HUES48 (cell line): ENCODE results near the gene TRPM5.

ENCODE experiments used
- H3K27ac ChIP-seq: one replicate; pipeline ENCODE4 v1.7.0; 2013; ENCODE audit warnings: low read depth, low read length, inconsistent platforms
- H3K27me3 ChIP-seq: 2 replicates; pipeline ENCODE4 v1.6.1; 2013; ENCODE audit warnings: mild to moderate bottlenecking, low read length; ENCODE audit not compliant: control insufficient read depth, insufficient read depth
- H3K36me3 ChIP-seq: 2 replicates; pipeline ENCODE4 v1.6.1; 2013; ENCODE audit warnings: low read length; ENCODE audit not compliant: control insufficient read depth, insufficient read depth
- H3K4me1 ChIP-seq: 2 replicates; pipeline ENCODE4 v1.6.1; 2013; ENCODE audit warnings: mild to moderate bottlenecking, low read length; ENCODE audit not compliant: control insufficient read depth, insufficient read depth
- H3K4me3 ChIP-seq: 2 replicates; pipeline ENCODE4 v1.5.1; 2013; ENCODE audit warnings: mild to moderate bottlenecking, low read depth, low read length
- H3K9ac ChIP-seq: 2 replicates; pipeline ENCODE4 v1.6.1; 2013; ENCODE audit warnings: mild to moderate bottlenecking, low read depth, low read length, moderate library complexity
- H3K9me3 ChIP-seq: 2 replicates; pipeline ENCODE4 v1.6.1; 2013; ENCODE audit warnings: low read length; ENCODE audit not compliant: control insufficient read depth, insufficient read depth

Gene TRPM5

GRCh38 chr11:2461956-2462542 lies 17.7 kb upstream of the TRPM5 start:
- H3K27ac ChIP-seq: no peak overlapping the region
- H3K9me3 ChIP-seq: no peaks in the 10 kb centered on the region
- no peak overlapping the region for H3K9ac ChIP-seq
- H3K27me3 ChIP-seq: peaks cover 24% of the 10 kb centered on the region
- H3K36me3 ChIP-seq: no peaks in the 10 kb centered on the region
- H3K4me1 ChIP-seq: no peaks in the 10 kb centered on the region
- H3K4me3 ChIP-seq: no peak overlapping the region

DNA sequence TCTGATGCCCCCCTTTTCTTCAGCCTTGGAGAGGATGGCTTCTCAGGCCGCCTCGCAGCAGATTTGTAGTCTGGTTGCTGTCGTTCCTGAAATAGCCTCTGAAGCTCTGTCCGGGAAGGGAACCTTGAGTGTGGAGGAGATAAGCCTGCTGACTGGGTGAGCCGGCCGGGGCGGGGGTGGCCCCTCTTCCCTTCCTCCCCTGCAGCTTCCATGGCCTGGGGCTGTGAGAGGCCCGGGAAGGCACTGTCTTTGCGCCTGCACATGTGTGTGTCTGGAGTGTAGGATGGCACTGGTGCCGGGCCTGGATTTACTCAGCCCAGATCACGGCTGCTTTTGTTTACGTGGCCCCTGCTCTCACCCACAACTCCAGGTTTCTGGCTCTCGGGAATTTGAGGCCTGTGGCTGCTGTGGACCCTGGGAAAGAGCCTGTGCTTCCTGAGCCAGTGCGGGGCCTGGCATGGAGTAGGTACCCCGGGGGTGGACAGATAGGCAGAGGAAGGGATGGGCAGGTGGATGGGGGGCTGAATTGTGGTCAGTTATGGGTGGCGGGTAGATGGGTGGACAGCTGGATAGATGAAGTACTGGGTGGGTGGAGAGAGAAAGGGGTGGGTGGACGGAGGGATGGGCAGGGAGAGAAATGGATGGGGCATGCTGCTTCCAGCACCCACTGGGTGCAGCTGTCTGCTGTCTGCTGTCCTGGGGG lies 17.1 kb upstream of the TRPM5 start:
- Histone ChIP-seq H3K27me3 (peaks cover 26% of the 10 kb centered on the region), H3K36me3 (no peaks in the 10 kb centered on the region), H3K9ac (no peak overlapping the region), H3K27ac (no peak overlapping the region), H3K4me3 (no peak overlapping the region), H3K9me3 (no peaks in the 10 kb centered on the region), H3K4me1 (no peaks in the 10 kb centered on the region)

- H3K36me3 ChIP-seq: no peaks in the 10 kb centered on the region
- H3K27ac ChIP-seq: no peak overlapping the region
- no peak overlapping the region for H3K4me3 ChIP-seq
- H3K9me3 ChIP-seq: no peaks in the 10 kb centered on the region
- H3K9ac ChIP-seq: no peak overlapping the region
- H3K27me3 ChIP-seq: peaks cover 26% of the 10 kb centered on the region
- no peaks in the 10 kb centered on the region for H3K4me1 ChIP-seq
Observed at GRCh38 chr11:2460540-2461252, 16.4 kb upstream of the TRPM5 start.

GRCh38 chr11:2459796-2460531 lies 15.7 kb upstream of the TRPM5 start:
- Histone ChIP-seq H3K4me3 (no peak overlapping the region), H3K27ac (no peak overlapping the region), H3K9me3 (no peaks in the 10 kb centered on the region), H3K4me1 (no peaks in the 10 kb centered on the region), H3K9ac (no peak overlapping the region), H3K27me3 (peaks cover 26% of the 10 kb centered on the region), H3K36me3 (no peaks in the 10 kb centered on the region)

DNA sequence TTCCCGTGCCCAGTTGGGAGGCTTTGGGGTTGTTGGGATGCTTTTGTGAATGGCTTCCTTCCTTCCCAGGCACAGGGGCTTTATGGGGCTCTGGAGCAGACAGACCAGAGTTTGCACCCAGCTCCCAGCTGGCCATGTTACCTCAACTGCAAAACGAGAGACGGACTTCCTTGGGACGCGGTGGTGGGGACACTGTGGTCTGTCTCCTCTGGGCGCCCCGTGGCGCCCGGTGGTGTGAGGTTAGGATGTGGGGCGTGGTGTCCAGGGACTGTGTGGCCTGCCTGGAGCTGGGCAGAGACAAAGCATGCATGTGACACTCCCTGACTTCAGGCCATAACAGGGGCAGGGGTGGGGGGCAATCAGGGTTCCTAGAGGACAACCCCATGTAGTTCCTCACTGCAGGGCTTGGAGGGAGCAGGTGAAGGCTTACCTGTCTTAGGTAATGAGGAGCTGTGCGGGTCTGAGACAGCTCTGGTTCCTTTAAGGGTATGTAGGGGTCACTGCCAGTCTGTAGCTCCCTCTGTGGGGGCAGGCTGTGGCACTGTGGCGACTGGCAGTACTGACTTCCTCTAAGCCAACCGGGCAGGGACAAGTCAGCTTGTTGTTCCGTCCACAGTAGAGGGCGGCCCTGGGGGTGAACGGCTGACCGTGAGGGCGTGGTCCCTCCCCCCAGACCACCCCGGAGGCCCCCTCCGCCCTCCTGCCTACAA lies 14.9 kb upstream of the TRPM5 start:
- H3K4me1 ChIP-seq: no peaks in the 10 kb centered on the region
- H3K27ac ChIP-seq: no peak overlapping the region
- no peak overlapping the region for H3K9ac ChIP-seq

GRCh38 chr11:2458321-2458720 lies 14.0 kb upstream of the TRPM5 start:
- H3K36me3 ChIP-seq: no peaks in the 10 kb centered on the region
- no peak overlapping the region for H3K4me3 ChIP-seq
- H3K27ac ChIP-seq: no peak overlapping the region
- no peaks in the 10 kb centered on the region for H3K9me3 ChIP-seq
- no peaks in the 10 kb centered on the region for H3K4me1 ChIP-seq
- H3K27me3 ChIP-seq: peaks cover 38% of the 10 kb centered on the region
- H3K9ac ChIP-seq: no peak overlapping the region

More for the DNA sequence above, 14.9 kb upstream of the TRPM5 start:
- H3K4me3 ChIP-seq: no peak overlapping the region
- peaks cover 33% of the 10 kb centered on the region for H3K27me3 ChIP-seq
- H3K36me3 ChIP-seq: no peaks in the 10 kb centered on the region
- H3K9me3 ChIP-seq: no peaks in the 10 kb centered on the region

GRCh38 chr11:2453436-2453835 lies 9.1 kb upstream of the TRPM5 start:
- Histone ChIP-seq H3K27ac (no peak overlapping the region), H3K4me1 (no peaks in the 10 kb centered on the region), H3K4me3 (no peak overlapping the region), H3K36me3 (no peaks in the 10 kb centered on the region), H3K9ac (no peak overlapping the region), H3K27me3 (peaks cover 70% of the 10 kb centered on the region), H3K9me3 (no peaks in the 10 kb centered on the region)

DNA sequence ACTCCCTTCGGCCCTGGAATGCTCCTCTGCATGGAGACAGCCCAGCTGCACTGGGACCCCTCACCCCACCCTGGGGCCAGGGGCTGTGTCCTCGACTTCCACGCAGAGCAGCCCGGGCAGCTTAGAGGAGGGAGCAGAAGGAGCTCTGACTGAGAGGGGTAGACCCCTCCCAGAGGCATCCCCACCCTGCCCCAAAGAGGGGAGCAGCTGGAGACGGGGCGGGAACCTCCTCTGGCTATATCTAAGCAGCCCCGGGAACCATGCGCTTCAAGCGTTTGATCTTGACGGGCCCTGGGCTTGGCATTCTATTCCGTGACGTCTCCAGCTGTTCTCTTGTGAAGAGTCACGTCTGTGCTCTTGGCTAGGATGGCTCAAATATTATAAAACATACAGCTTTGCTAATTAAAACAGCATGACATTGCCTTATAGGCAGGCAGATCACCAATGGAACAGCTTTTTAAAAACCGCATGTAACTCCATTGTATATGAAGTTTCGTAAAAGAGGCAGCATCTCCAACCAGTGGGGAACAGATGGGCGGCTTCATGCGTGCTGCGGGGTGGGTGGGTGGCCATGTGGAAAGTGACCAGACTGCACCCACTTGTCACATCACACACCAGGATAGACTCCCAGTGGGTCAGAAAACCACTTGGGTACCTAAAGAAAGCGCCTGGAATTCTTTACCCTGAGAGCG lies 8.2 kb upstream of the TRPM5 start:
- H3K27ac ChIP-seq: no peak overlapping the region
- H3K9me3 ChIP-seq: no peaks in the 10 kb centered on the region
- no peaks in the 10 kb centered on the region for H3K4me1 ChIP-seq
- no peaks in the 10 kb centered on the region for H3K36me3 ChIP-seq
- no peak overlapping the region for H3K9ac ChIP-seq
- H3K4me3 ChIP-seq: no peak overlapping the region
- H3K27me3 ChIP-seq: peaks cover 70% of the 10 kb centered on the region

- Histone ChIP-seq H3K9me3 (no peaks in the 10 kb centered on the region), H3K27me3 (peaks cover 70% of the 10 kb centered on the region), H3K9ac (no peak overlapping the region)
Observed at GRCh38 chr11:2451916-2452315, 7.6 kb upstream of the TRPM5 start.

DNA sequence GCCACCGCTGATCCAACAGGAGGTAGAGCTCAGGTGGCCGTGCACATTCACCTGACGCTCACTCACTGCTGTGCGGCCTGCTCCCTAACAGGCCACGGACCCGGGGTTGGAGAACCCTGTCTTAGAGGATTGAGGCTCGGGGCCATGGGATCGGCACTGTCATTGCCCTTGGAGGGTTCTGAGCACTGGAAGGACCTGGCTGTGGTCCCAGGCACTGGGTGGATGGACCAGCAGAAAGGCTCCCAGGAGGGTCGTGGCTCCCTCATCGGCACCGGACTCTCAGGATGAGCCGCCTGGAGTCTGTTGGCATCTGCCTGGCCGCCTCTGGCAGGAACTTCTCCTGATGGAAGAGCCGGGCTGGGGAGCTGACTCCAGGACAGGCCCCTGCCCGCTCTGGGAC lies 7.0 kb upstream of the TRPM5 start:
- Histone ChIP-seq H3K4me1 (no peaks in the 10 kb centered on the region), H3K27ac (no peak overlapping the region), H3K9me3 (no peaks in the 10 kb centered on the region), H3K9ac (no peak overlapping the region), H3K4me3 (no peak overlapping the region), H3K27me3 (peaks cover 74% of the 10 kb centered on the region), H3K36me3 (no peaks in the 10 kb centered on the region)

More at GRCh38 chr11:2451916-2452315, 7.6 kb upstream of the TRPM5 start:
- Histone ChIP-seq H3K4me1 (no peaks in the 10 kb centered on the region), H3K4me3 (no peak overlapping the region), H3K27ac (no peak overlapping the region), H3K36me3 (no peaks in the 10 kb centered on the region)
